LNCaP clone FGC (cell line): ENCODE data around the gene OVCA2.
A peak's percentile ranks its signal among the peaks of the same experiment; 100 is the strongest.

Experiments
- DNase-seq: peaks from one replicate; pipeline ENCODE4 v3.0.0-alpha.2; 2011; ENCODE audit warnings: low read depth
- H3K4me3 ChIP-seq: 2 replicates; pipeline ENCODE4 v1.5.1; 2011; ENCODE audit warnings: mild to moderate bottlenecking, low read depth, low read length, control low read depth
- TF ChIP-seq, protein P1 (sequence below): IDR thresholded peaks from 2 replicates; pipeline ENCODE4 v1.5.1; 2012; ENCODE audit warnings: mild to moderate bottlenecking; ENCODE audit not compliant: control insufficient read depth, insufficient read depth; ENCODE audit errors: extremely low read depth

Gene OVCA2

GRCh38 chr17:2023256-2023655, 18.6 kb upstream of the OVCA2 start:
- no peak overlapping the region for H3K4me3 ChIP-seq
- no peak for DNase-seq
- TF ChIP-seq, protein P1, sequence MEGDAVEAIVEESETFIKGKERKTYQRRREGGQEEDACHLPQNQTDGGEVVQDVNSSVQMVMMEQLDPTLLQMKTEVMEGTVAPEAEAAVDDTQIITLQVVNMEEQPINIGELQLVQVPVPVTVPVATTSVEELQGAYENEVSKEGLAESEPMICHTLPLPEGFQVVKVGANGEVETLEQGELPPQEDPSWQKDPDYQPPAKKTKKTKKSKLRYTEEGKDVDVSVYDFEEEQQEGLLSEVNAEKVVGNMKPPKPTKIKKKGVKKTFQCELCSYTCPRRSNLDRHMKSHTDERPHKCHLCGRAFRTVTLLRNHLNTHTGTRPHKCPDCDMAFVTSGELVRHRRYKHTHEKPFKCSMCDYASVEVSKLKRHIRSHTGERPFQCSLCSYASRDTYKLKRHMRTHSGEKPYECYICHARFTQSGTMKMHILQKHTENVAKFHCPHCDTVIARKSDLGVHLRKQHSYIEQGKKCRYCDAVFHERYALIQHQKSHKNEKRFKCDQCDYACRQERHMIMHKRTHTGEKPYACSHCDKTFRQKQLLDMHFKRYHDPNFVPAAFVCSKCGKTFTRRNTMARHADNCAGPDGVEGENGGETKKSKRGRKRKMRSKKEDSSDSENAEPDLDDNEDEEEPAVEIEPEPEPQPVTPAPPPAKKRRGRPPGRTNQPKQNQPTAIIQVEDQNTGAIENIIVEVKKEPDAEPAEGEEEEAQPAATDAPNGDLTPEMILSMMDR = no peak

GRCh38 chr17:2023692-2024571, 17.9 kb upstream of the OVCA2 start:
- DNase-seq = no peak
- peak overlapping the region; percentile 61 for H3K4me3 ChIP-seq
- TF ChIP-seq, protein P1 = peak; percentile 11; the same call in 1 of the 2 replicates

DNA sequence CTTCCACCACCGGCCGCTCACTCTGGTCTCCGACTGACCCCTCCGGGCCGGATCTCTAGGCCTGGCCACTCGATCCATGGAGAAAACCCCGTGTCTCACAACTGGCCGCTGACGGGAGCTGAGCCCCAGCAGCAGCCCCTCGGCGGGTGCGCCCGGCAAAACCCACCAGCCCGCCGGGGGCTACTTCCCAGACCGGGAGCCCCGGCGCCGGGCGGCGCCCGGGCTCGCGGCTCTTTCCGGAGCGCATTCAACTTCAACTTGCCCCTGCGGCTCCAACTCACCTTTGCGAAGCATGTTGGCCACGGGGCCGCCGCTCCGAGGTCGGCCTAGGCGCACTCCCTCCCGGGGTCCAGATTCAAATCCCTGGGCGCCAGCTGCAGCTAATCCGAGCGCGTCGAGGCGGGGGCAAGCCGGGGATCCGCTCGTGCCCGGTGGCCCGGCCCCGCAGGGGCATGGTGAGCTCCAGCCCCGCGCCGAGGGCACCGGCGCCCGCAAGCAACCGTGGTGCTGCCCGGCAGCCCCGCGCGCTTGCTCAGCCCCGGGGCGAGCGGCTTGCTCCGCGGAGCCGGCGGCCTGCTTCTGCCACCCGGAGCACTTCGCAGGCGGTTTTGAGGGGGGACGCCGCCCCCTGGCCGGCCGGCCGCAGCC, 17.1 kb upstream of the OVCA2 start:
- peak overlapping the region; percentile 61 for H3K4me3 ChIP-seq
- TF ChIP-seq, protein P1 = no peak
- no peak for DNase-seq

- TF ChIP-seq, protein P1 = peak; percentile 15; the same call in 1 of the 2 replicates
- DNase-seq = peak; percentile 51
- H3K4me3 ChIP-seq = peak within 1 kb of the TSS; percentile 61
Observed at GRCh38 chr17:2025220-2025621, 16.6 kb upstream of the OVCA2 start, which contains the start of gene RTN4RL1. TSS of gene RTN4RL1 (minus strand) at chr17:2025334. CDS start at chr17:2024865, 469 bp downstream.

GRCh38 chr17:2025622-2026309, 16.1 kb upstream of the OVCA2 start:
- H3K4me3 ChIP-seq = peak overlapping the region; percentile 61
- no peak for DNase-seq
- TF ChIP-seq, protein P1 = peak; percentile 94

GRCh38 chr17:2027528-2028233, 14.1 kb upstream of the OVCA2 start:
- no peak overlapping the region for H3K4me3 ChIP-seq
- TF ChIP-seq, protein P1 = no peak
- DNase-seq = no peak
